HepG2 (cell line): Measurements from ENCODE around the gene CNP. TPM values are rescaled to one million over a fixed set of nuclear protein-coding genes. Genes with fewer than 3 reads are reported as not detected.
A peak's percentile ranks its signal among the peaks of the same experiment; 100 is the strongest.

Source experiments
- BRCA1 ChIP-seq: sonication (generic); formaldehyde crosslinking; IDR thresholded peaks from 2 replicates; pipeline ENCODE4 v1.4.0; 2020; ENCODE audit warnings: missing genetic modification reagents
- HNRNPL ChIP-seq: fragments of 200-400 bp; formaldehyde crosslinking; IDR thresholded peaks from 2 replicates; pipeline ENCODE4 v1.6.1; 2017; ENCODE audit warnings: mild to moderate bottlenecking, low read depth, low read length
- MEIS1 ChIP-seq: sonication (generic); formaldehyde crosslinking; IDR thresholded peaks from 2 replicates; pipeline ENCODE4 v1.9.0; 2021; ENCODE audit warnings: mild to moderate bottlenecking, missing genetic modification reagents, moderate library complexity, borderline replicate concordance
- MIER2 ChIP-seq: IDR thresholded peaks from 2 replicates; pipeline ENCODE4 v1.6.1; 2016; ENCODE audit warnings: missing biosample characterization, missing genetic modification reagents
- NFE2L1 ChIP-seq: sonication (generic); formaldehyde crosslinking; IDR thresholded peaks from 2 replicates; pipeline ENCODE4 v1.4.0; 2020; ENCODE audit warnings: missing genetic modification reagents, mild to moderate bottlenecking, borderline replicate concordance
- PPARG ChIP-seq: conservative IDR thresholded peaks from 2 replicates; pipeline ENCODE4 v1.6.1; 2016; ENCODE audit warnings: missing biosample characterization, missing genetic modification reagents
- RXRB ChIP-seq: IDR thresholded peaks from 2 replicates; pipeline ENCODE4 v1.6.1; 2016; ENCODE audit warnings: borderline replicate concordance, missing genetic modification reagents, missing compliant biosample characterization
- SALL1 ChIP-seq: sonication (generic); formaldehyde crosslinking; IDR thresholded peaks from 2 replicates; pipeline ENCODE4 v1.8.0; 2022; ENCODE audit warnings: mild to moderate bottlenecking, missing genetic modification reagents
- SP4 ChIP-seq: sonication (generic); formaldehyde crosslinking; IDR thresholded peaks from 2 replicates; pipeline ENCODE4 v1.8.1; 2023; ENCODE audit warnings: mild to moderate bottlenecking, missing genetic modification reagents
- TFAP4 ChIP-seq: sonication (generic); IDR thresholded peaks from 2 replicates; pipeline ENCODE4 v1.6.1; 2016; ENCODE audit warnings: low read depth, borderline replicate concordance
- ZBTB20 ChIP-seq: sonication (generic); formaldehyde crosslinking; IDR thresholded peaks from 2 replicates; pipeline ENCODE4 v1.8.1; 2023; ENCODE audit warnings: missing genetic modification reagents, low read depth, mild to moderate bottlenecking, borderline replicate concordance
- ZBTB40 ChIP-seq, 2 experiments: fragments of 450-650 bp in 1 of 2; sonication (generic) in 1 of 2; formaldehyde crosslinking in 1 of 2; IDR thresholded peaks; 2 replicates each; pipeline versions ENCODE4 v1.6.1 to v1.8.0; 2016 to 2022; ENCODE audit warnings: antibody characterized with exemption in 1 of 2, mild to moderate bottlenecking in 1 of 2, missing genetic modification reagents in 1 of 2
- ZNF256 ChIP-seq: sonication (generic); formaldehyde crosslinking; conservative IDR thresholded peaks from 2 replicates; pipeline ENCODE4 v1.4.0; 2020; ENCODE audit warnings: missing genetic modification reagents
- ZNF605 ChIP-seq: sonication (generic); formaldehyde crosslinking; IDR thresholded peaks from 2 replicates; pipeline ENCODE4 v1.8.0; 2022; ENCODE audit warnings: mild to moderate bottlenecking, missing genetic modification reagents
- ZNF615 ChIP-seq: sonication (generic); formaldehyde crosslinking; IDR thresholded peaks from 2 replicates; pipeline ENCODE4 v1.5.0; 2020; ENCODE audit warnings: mild to moderate bottlenecking, missing genetic modification reagents, borderline replicate concordance
- ZNF619 ChIP-seq: sonication (generic); formaldehyde crosslinking; IDR thresholded peaks from 2 replicates; pipeline ENCODE4 v1.4.0; 2020; ENCODE audit warnings: mild to moderate bottlenecking, missing genetic modification reagents
- ZNF772 ChIP-seq: sonication (generic); formaldehyde crosslinking; IDR thresholded peaks from 2 replicates; pipeline ENCODE4 v1.5.0; 2020; ENCODE audit warnings: mild to moderate bottlenecking, missing genetic modification reagents
- ZSCAN20 ChIP-seq: sonication (generic); formaldehyde crosslinking; IDR thresholded peaks from 2 replicates; pipeline ENCODE4 v1.4.0; 2020; ENCODE audit warnings: missing genetic modification reagents, mild to moderate bottlenecking, borderline replicate concordance
- polyA plus RNA-seq, 8 experiments: library from polyadenylated mRNA; depleted of rRNA in 3 of 8; stranded (reverse) in 7 of 8; unstranded in 1 of 8; fragments of >200 nt; fragmentation: Illumina TruSeq in 4 of 8; extraction: Trizol in 4 of 8; gene quantifications; 2 replicates each; pipeline versions ENCODE4 v1.2.1 to v1.2.3, GENCODE V29; 2011 to 2016; ENCODE audit warnings: low read depth in 4 of 8, missing spikeins in 1 of 8, mixed read lengths in 1 of 8; ENCODE audit not compliant: insufficient read depth in 1 of 8
- total RNA-seq, 5 experiments: library from RNA; depleted of rRNA; stranded (reverse); fragments of >200 nt; fragmentation: Illumina TruSeq; extraction: Trizol; gene quantifications; 2 replicates each; pipeline ENCODE4 v1.2.3, GENCODE V29; 2016; ENCODE audit warnings: low read depth in 1 of 5

Gene CNP
- total and polyA plus RNA-seq, 2 of the 13 experiments (the other 11 are each of a cell fraction or from before 2014, with no cell fraction given): 97.2 to 161 TPM

GRCh38 chr17:41962768-41963434, 3.7 kb upstream of the CNP start (continued):
- peak; percentile 71; the same call in 1 of the 2 replicates for TF ChIP-seq ZBTB20 (CRISPR knock-in tag)
- peak; percentile 57; the same call in 1 of the 2 replicates for TF ChIP-seq RXRB
- 0 out of 2 replicates have a peak, but pooled peaks have one; percentile 36 for TF ChIP-seq ZNF772 (CRISPR knock-in tag)
- TF ChIP-seq ZNF615 (CRISPR knock-in tag): 0 out of 2 replicates have a peak, but pooled peaks have one; percentile 62
- no peak for TF ChIP-seq HNRNPL
- peak; percentile 66; the same call in 1 of the 2 replicates for TF ChIP-seq ZNF605 (CRISPR knock-in tag)
- TF ChIP-seq ZNF619 (CRISPR knock-in tag): 0 out of 2 replicates have a peak, but pooled peaks have one; percentile 28
- TF ChIP-seq MEIS1 (CRISPR knock-in tag): 0 out of 2 replicates have a peak, but pooled peaks have one; percentile 28
- TF ChIP-seq BRCA1 (CRISPR knock-in tag): no peak
- peak; percentile 40; the same call in 1 of the 2 replicates for TF ChIP-seq SP4 (CRISPR knock-in tag)
- no peak; the same call in 1 of the 2 replicates for TF ChIP-seq NFE2L1 (CRISPR knock-in tag)
- TF ChIP-seq ZNF256: no peak
- peak; percentile 16; the same call in 1 of the 2 replicates for TF ChIP-seq MIER2
- no peak for TF ChIP-seq ZBTB40 (IDR thresholded peaks at IDR 0.05)
- TF ChIP-seq ZBTB40 (CRISPR knock-in tag; IDR thresholded peaks at IDR 0.05): no peak
- TF ChIP-seq PPARG: no peak
- TF ChIP-seq TFAP4: peak; percentile 55; the same call in 1 of the 2 replicates
- TF ChIP-seq ZSCAN20 (CRISPR knock-in tag): no peak
- TF ChIP-seq SALL1: peak; percentile 25; the same call in 1 of the 2 replicates
